Common myeloid progenitor, CD34-positive (primary cell): ENCODE results near the gene PPARD.
"Not testable (repeated sequence)": the region's sequence is repeated elsewhere in the genome, so short reads cannot be mapped to it uniquely, and the experiment has no call there.

Source experiments
- CTCF ChIA-PET: fragments of 350-600 bp; sonication (Branson Sonifier 250); formaldehyde crosslinking; loops from one replicate; lab custom pipeline; 2021; ENCODE audit warnings: antibody characterized with exemption; lab: Charles Lee
- POLR2A ChIA-PET: fragments of 350-600 bp; sonication (Branson Sonifier 250); formaldehyde crosslinking; loops from one replicate; lab custom pipeline; 2021; ENCODE audit warnings: antibody characterized with exemption; lab: Charles Lee
- DNase-seq, 3 donors: peaks; one replicate each; pipeline versions ENCODE4 v3.0.0 to v3.0.0-alpha.2; 2013
- H3K27ac ChIP-seq, 2 experiments: 1 replicate in 1 of 2; 2 replicates in 1 of 2; pipeline ENCODE4 v1.7.0; 2013; ENCODE audit warnings: inconsistent platforms in 2 of 2, low read length in 2 of 2, mild to moderate bottlenecking in 2 of 2, low read depth in 1 of 2, moderate library complexity in 1 of 2; ENCODE audit not compliant: severe bottlenecking in 2 of 2, insufficient read depth in 1 of 2, poor library complexity in 1 of 2
- H3K27me3 ChIP-seq, 5 experiments: replicated peaks in 2 of 5; 1 replicate in 3 of 5; 2 replicates in 2 of 5; pipeline versions ENCODE4 v1.6.1 to v1.7.0; 2013; ENCODE audit warnings: low read length in 4 of 5, mild to moderate bottlenecking in 2 of 5, moderate library complexity in 2 of 5, inconsistent platforms in 1 of 5; ENCODE audit not compliant: insufficient read depth in 5 of 5, control insufficient read depth in 4 of 5
- H3K36me3 ChIP-seq, 4 experiments: 1 replicate in 2 of 4; 2 replicates in 2 of 4; pipeline versions ENCODE4 v1.6.1 to v1.7.0; 2013; ENCODE audit warnings: low read length in 3 of 4, control low read depth in 1 of 4, mild to moderate bottlenecking in 1 of 4; ENCODE audit not compliant: control insufficient read depth in 4 of 4, insufficient read depth in 4 of 4
- H3K4me1 ChIP-seq, 4 experiments: 1 replicate in 3 of 4; 2 replicates in 1 of 4; pipeline versions ENCODE4 v1.6.1 to v1.7.1; 2013; ENCODE audit warnings: low read length in 3 of 4, mild to moderate bottlenecking in 3 of 4, control low read depth in 1 of 4, inconsistent platforms in 1 of 4, moderate library complexity in 1 of 4; ENCODE audit not compliant: control insufficient read depth in 4 of 4, insufficient read depth in 4 of 4; ENCODE audit errors: control extremely low read depth in 1 of 4
- H3K4me3 ChIP-seq, 7 experiments: 1 replicate in 4 of 7; 2 replicates in 3 of 7; pipeline versions ENCODE4 v1.5.1 to v1.7.0; 2013; ENCODE audit warnings: mild to moderate bottlenecking in 7 of 7, low read length in 6 of 7, moderate library complexity in 6 of 7, inconsistent platforms in 2 of 7, low read depth in 2 of 7, control low read depth in 1 of 7; ENCODE audit not compliant: insufficient read depth in 4 of 7, control insufficient read depth in 1 of 7; ENCODE audit errors: extremely low read depth in 1 of 7
- H3K9me3 ChIP-seq, 5 experiments: 1 replicate in 4 of 5; 2 replicates in 1 of 5; pipeline versions ENCODE4 v1.6.1 to v1.7.1; 2013; ENCODE audit warnings: low read length in 4 of 5, mild to moderate bottlenecking in 2 of 5, inconsistent platforms in 1 of 5, low read depth in 1 of 5, moderate library complexity in 1 of 5; ENCODE audit not compliant: control insufficient read depth in 4 of 5, insufficient read depth in 2 of 5; ENCODE audit errors: control extremely low read depth in 1 of 5
- WGBS: methylation state at CpG from one replicate; pipeline ENCODE4 v1.1.5; 2013; ENCODE audit not compliant: insufficient coverage; 5-methylcytosine and 5-hydroxymethylcytosine counted together

Gene PPARD

DNA sequence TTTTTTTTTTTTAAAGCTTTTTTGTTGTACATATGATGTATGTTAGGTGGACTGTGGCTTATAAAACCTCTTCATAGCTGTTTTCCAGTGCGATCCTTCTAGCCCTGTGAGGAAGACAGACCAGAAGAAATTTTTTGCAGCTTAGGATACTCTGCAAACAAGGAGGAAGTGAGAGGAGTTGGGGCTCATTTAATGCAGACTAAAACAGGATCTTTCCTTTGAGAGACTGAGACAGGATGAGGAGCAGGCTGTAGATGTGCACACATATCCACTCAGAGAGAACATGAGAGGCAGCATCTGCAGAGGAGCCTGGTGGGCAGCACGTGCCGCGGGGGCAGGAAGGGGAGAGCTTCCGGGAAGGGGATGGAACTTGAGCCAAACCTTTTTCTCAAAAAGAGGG lies 45.7 kb downstream of the PPARD start:
- CTCF ChIA-PET, result no interaction called here
- WGBS, result 100% methylated on average over 4 of the region's 5 CpGs
- POLR2A ChIA-PET, result no interaction called here

DNA sequence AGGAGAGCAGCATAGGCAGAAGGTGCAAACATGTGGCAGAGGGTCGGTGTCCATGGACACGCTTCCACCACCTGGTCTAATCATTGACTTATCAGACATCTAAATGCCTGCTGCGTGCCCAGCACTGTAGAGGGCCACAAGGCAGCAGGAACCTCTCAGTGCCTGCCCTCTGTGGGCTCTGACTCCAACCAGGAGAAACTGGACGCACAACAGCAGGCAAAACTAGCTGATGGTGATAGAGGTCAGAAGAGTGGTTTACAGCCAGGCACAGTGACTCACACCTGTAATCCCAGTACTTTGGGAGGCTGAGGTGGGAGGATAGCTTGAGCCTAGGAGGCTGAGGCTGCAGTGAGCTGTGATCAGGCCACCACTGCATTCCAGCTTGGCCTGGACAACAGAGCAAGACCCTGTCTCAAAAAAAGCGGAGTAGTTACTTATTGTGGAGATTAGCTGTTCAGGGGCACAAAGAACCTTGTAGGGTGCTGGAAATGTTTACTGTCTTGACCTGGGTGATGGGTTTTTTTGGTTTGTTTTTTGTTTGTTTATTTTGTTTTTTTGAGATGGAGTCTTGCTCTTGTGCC lies 46.5 kb downstream of the PPARD start:
- no peak for DNase-seq
- ChIA-PET CTCF (interaction anchor here (1.0 kb wide), 1 partner anchor 11 kb away, joined by 3 read pairs; no protein-coding TSS in a partner anchor), POLR2A (no interaction called here)
- H3K27ac ChIP-seq, result no peak overlapping the region
- peaks cover 0 to 6% (median 0%) of the 10 kb centered on the region in 5 experiments for H3K27me3 ChIP-seq
- WGBS, result 100% methylated on average over 5 of the region's 5 CpGs
- H3K9me3 ChIP-seq, result no peaks in the 10 kb centered on the region
- no peaks in the 10 kb centered on the region for H3K36me3 ChIP-seq
- H3K4me3 ChIP-seq, result no peak overlapping the region
- peaks cover 0 to 3% (median 0%) of the 10 kb centered on the region in 4 experiments for H3K4me1 ChIP-seq

More for the DNA sequence above, 45.7 kb downstream of the PPARD start:
- no peaks in the 10 kb centered on the region for H3K36me3 ChIP-seq
- no peak overlapping the region for H3K4me3 ChIP-seq
- peaks cover 0 to 2% (median 1%) of the 10 kb centered on the region in 5 experiments for H3K9me3 ChIP-seq
- no peaks in the 10 kb centered on the region for H3K4me1 ChIP-seq
- H3K27ac ChIP-seq, result no peak overlapping the region
- peaks cover 0 to 7% (median 0%) of the 10 kb centered on the region in 5 experiments for H3K27me3 ChIP-seq
- no peak for DNase-seq

DNA sequence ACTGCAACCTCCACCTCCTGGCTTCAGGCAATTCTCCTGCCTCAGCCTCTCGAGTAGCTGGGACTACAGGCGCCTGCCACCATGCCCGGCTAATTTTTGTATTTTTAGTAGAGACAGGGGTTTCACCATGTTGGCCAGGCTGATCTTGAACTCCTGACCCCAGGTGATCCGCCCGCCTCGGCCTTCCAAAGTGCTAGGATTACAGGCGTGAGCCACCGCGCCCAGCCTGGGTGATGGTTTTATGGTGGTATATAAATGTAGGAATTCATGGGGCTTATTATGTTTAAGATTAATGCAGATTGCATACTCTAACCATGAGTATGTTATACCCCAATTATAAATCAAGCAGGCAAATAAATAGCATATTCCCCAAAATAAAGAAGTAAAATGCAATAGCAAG lies 47.0 kb downstream of the PPARD start:
- DNase-seq, H3K4me3 ChIP-seq, POLR2A ChIA-PET, H3K27me3 ChIP-seq, H3K4me1 ChIP-seq, H3K36me3 ChIP-seq, H3K27ac ChIP-seq, H3K9me3 ChIP-seq: not testable (repeated sequence)
- WGBS, result 100% methylated on average over 3 of the region's 9 CpGs
- CTCF ChIA-PET, result interaction anchor here (1.0 kb wide), 1 partner anchor 10 kb away, joined by 3 read pairs; no protein-coding TSS in a partner anchor

DNA sequence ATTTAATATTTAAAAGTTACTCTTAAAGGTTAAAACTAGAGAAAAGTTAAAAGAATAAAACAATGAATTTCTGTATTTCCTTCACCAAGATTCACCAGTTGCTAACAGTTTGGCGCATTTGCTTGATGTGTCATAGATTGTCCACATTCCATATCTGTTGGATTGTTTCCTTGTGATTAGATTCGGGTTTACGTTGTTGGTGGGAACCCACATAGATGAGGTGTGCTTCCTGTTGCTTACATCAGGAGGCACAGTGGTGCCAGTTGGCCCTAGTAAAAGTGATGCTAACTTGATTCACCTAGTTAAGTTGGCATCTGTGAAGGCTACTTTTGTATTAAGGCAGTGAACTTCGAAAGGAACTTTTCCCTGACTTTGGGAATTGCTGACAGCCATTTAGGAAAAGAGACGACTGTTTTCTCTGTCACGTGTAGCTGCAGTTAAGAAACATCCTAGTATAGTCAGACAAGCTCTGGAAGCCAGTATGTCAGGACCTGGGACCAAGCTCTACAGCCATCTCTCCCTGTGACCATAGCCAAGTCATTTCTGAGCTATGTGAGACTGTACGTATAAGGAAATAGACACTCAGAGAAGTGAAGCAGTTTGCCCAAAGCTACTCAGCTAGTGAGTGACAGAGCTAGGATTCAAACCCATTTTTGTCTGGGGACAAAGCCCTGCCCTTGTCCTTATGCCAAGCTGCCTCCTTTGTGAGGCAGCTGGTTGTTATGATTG lies 49.0 kb downstream of the PPARD start:
- peak; percentile 36 to 57 (median 40) for DNase-seq
- CTCF ChIA-PET, result interaction anchor here (1.6 kb wide), 1 partner anchor 48 kb away, joined by 5 read pairs; no protein-coding TSS in a partner anchor

DNA sequence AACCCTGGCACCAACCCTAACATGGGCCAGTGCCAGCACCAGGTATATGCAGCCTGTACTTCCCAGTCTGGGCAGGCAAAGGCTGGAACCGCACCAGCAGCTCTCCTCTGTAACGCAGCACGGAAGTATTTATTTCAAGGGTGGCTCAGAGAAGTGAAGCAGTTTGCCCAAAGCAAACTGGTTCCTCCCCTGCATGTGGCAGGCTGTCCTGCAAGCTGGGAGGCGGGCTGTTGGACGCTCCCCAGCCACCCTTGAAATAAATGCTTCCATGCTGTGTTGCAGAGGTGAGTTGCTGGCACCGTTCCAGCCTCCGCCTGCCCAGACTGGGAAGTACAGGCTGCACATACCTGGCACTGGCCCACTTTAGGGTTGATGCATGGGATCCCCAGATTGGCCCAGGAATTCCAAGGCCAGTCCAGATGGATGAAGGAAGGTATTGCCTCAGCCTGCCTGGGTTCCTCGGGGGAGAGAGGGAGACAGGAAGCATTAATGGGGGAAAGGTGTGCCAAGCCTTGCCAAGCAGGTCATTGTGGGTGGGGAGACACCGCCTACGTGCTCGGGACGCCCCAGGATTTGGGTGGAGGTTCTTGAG lies 49.8 kb downstream of the PPARD start:
- DNase-seq, result no peak
- no peak overlapping the region for H3K4me3 ChIP-seq
- ChIA-PET CTCF (interaction anchor here (1.6 kb wide), 1 partner anchor 49 kb away, joined by 5 read pairs; no protein-coding TSS in a partner anchor), POLR2A (no interaction called here)
- H3K27me3 ChIP-seq, result peaks cover 0 to 6% (median 0%) of the 10 kb centered on the region in 5 experiments
- no peaks in the 10 kb centered on the region for H3K36me3 ChIP-seq
- H3K9me3 ChIP-seq, result no peaks in the 10 kb centered on the region
- no peak overlapping the region for H3K27ac ChIP-seq
- WGBS, result 96% methylated on average over 10 of the region's 12 CpGs
- H3K4me1 ChIP-seq, result peaks cover 0 to 3% (median 0%) of the 10 kb centered on the region in 4 experiments

More for the DNA sequence above, 49.0 kb downstream of the PPARD start:
- no peaks in the 10 kb centered on the region for H3K36me3 ChIP-seq
- H3K27ac ChIP-seq, result no peak overlapping the region
- H3K4me1 ChIP-seq, result peaks cover 0 to 3% (median 0%) of the 10 kb centered on the region in 4 experiments
- H3K27me3 ChIP-seq, result peaks cover 0 to 6% (median 0%) of the 10 kb centered on the region in 5 experiments
- H3K4me3 ChIP-seq, result no peak overlapping the region
- WGBS, result 98% methylated on average over 4 of the region's 7 CpGs
- no peaks in the 10 kb centered on the region for H3K9me3 ChIP-seq
- POLR2A ChIA-PET, result no interaction called here

DNA sequence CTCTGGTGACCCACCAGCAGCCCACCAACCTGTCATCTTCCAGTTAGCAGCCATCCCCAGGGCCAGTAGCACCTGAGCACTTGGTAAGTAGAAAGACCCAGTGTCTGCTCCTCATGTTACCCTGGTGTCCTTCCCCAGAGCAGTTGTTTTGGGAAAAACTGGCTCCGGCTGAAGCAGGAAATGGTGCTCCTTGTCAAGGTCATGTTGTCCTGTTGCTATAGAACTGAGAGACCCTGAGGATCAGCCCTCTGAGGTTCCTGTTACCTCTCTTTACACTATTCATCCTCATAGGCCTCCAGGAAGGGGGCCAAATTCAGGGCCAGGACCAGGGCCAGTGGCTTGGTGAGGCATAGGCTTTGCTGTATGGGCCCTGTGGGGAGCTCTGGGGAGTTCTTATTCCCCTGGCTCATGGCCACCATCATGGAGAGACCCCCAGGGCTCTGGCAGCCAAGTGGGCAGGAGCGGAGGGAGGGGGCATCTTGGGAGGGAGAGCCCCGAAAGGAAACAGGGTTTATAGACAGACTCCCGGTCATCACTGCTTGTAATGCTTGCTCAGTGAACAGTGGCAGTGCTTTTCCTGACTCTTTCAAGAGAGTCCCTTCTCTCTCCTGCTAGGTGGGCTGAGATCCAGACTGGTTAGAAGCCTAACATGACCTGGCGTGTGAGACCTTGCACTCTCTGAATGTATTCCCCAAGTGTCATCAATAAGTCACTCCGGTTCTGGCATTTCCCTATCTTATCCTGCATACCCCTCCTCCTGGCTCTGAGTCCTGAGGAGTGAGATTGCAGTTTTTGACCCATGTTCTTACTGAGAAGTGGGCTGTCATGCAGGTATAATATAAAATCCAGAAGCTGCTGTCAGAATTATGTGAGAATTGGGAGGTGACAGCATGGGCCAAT lies 50.7 kb downstream of the PPARD start:
- ChIA-PET CTCF (interaction anchor here (1.6 kb wide), 1 partner anchor 49 kb away, joined by 5 read pairs; no protein-coding TSS in a partner anchor), POLR2A (no interaction called here)
- no peak overlapping the region for H3K27ac ChIP-seq

More for the DNA sequence above, 50.7 kb downstream of the PPARD start:
- no peaks in the 10 kb centered on the region for H3K36me3 ChIP-seq
- peaks cover 0 to 3% (median 0%) of the 10 kb centered on the region in 4 experiments for H3K4me1 ChIP-seq
- H3K27me3 ChIP-seq, result peaks cover 0 to 6% (median 0%) of the 10 kb centered on the region in 5 experiments
- no peaks in the 10 kb centered on the region for H3K9me3 ChIP-seq
- no peak overlapping the region for H3K4me3 ChIP-seq
- 93% methylated on average over 4 of the region's 6 CpGs for WGBS
- DNase-seq, result no peak
